Measurements from ENCODE around the gene DRD3. TPM values are rescaled to one million over a fixed set of nuclear protein-coding genes. Genes with fewer than 3 reads are reported as not detected.

DRD3 gene
- total RNA-seq, 1 experiment from 2014 or later, result not detected

- TF ChIP-seq CTCF (conservative IDR thresholded peaks at IDR 0.05; ENCODE audit: low read depth, low read length) (no peak), EZH2 (IDR thresholded peaks at IDR 0.05; ENCODE audit: borderline replicate concordance, low read depth, low read length, poor library complexity, severe bottlenecking) (no peak)
- no TSS peak for BruUV-seq (replicated peaks)
- H3K36me3 ChIP-seq (ENCODE audit: insufficient read depth, low read length, poor library complexity, severe bottlenecking), result no peaks in the 10 kb centered on the region
- ChIA-PET POLR2A (ENCODE audit: low non-redundant PET) (no interaction called here), CTCF (interaction anchor here (0.8 kb wide), 1 partner anchor 74 kb away, joined by 3 read pairs; no protein-coding TSS in a partner anchor)
- intact Hi-C loops (cut with micrococcal nuclease; ENCODE audit: unreplicated experiment), result no loop called here
- peaks cover 11% of the 10 kb centered on the region for H3K4me1 ChIP-seq (ENCODE audit: insufficient read depth, low read length, poor library complexity, severe bottlenecking)
- H3K27me3 ChIP-seq (replicated peaks; ENCODE audit: insufficient read depth, low read depth, low read length, poor library complexity), result no peaks in the 10 kb centered on the region
- no peaks in the 10 kb centered on the region for H3K9me3 ChIP-seq (ENCODE audit: low read depth, low read length, poor library complexity, severe bottlenecking)
- no peak overlapping the region for H3K4me3 ChIP-seq (ENCODE audit: low read depth, low read length, poor library complexity, severe bottlenecking)
- no peak overlapping the region for H3K27ac ChIP-seq (ENCODE audit: low read depth, low read length, poor library complexity, severe bottlenecking)
- DNase-seq (ENCODE audit: low spot score), result no peak
Measured at GRCh38 chr3:114217266-114217665, 38.4 kb upstream of the DRD3 start.

GRCh38 chr3:114216186-114216970 lies 37.5 kb upstream of the DRD3 start:
- intact Hi-C loops (cut with micrococcal nuclease; ENCODE audit: unreplicated experiment), result no loop called here
- POLR2A ChIA-PET (ENCODE audit: low non-redundant PET), result no interaction called here

GRCh38 chr3:114214542-114215341 lies 35.9 kb upstream of the DRD3 start:
- H3K36me3 ChIP-seq (ENCODE audit: insufficient read depth, low read length, poor library complexity, severe bottlenecking), result no peaks in the 10 kb centered on the region
- H3K27ac ChIP-seq (ENCODE audit: low read depth, low read length, poor library complexity, severe bottlenecking), result no peak overlapping the region
- H3K27me3 ChIP-seq (replicated peaks; ENCODE audit: insufficient read depth, low read depth, low read length, poor library complexity), result no peaks in the 10 kb centered on the region
- peak overlapping the region; percentile 36 for H3K4me3 ChIP-seq (ENCODE audit: low read depth, low read length, poor library complexity, severe bottlenecking)
- no peaks in the 10 kb centered on the region for H3K9me3 ChIP-seq (ENCODE audit: low read depth, low read length, poor library complexity, severe bottlenecking)
- TF ChIP-seq EZH2 (IDR thresholded peaks at IDR 0.05; ENCODE audit: borderline replicate concordance, low read depth, low read length, poor library complexity, severe bottlenecking) (no peak), CTCF (conservative IDR thresholded peaks at IDR 0.05; ENCODE audit: low read depth, low read length) (no peak)
- H3K4me1 ChIP-seq (ENCODE audit: insufficient read depth, low read length, poor library complexity, severe bottlenecking), result peaks cover 11% of the 10 kb centered on the region
- no peak for DNase-seq (ENCODE audit: low spot score)
- intact Hi-C loops (cut with micrococcal nuclease; ENCODE audit: unreplicated experiment), result no loop called here
- BruUV-seq (replicated peaks), result no TSS peak
- CTCF ChIA-PET, result no interaction called here
- POLR2A ChIA-PET (ENCODE audit: low non-redundant PET), result interaction anchor here (0.7 kb wide), 1 partner anchor 621 kb away, joined by 3 read pairs; no protein-coding TSS in a partner anchor

More at GRCh38 chr3:114216186-114216970, 37.5 kb upstream of the DRD3 start:
- no peak for TF ChIP-seq EZH2 (IDR thresholded peaks at IDR 0.05; ENCODE audit: borderline replicate concordance, low read depth, low read length, poor library complexity, severe bottlenecking)
- no peak for TF ChIP-seq CTCF (conservative IDR thresholded peaks at IDR 0.05; ENCODE audit: low read depth, low read length)
- CTCF ChIA-PET, result no interaction called here
- Histone ChIP-seq H3K27me3 (replicated peaks; ENCODE audit: insufficient read depth, low read depth, low read length, poor library complexity) (no peaks in the 10 kb centered on the region), H3K4me1 (ENCODE audit: insufficient read depth, low read length, poor library complexity, severe bottlenecking) (peaks cover 11% of the 10 kb centered on the region), H3K36me3 (ENCODE audit: insufficient read depth, low read length, poor library complexity, severe bottlenecking) (no peaks in the 10 kb centered on the region), H3K27ac (ENCODE audit: low read depth, low read length, poor library complexity, severe bottlenecking) (no peak overlapping the region), H3K9me3 (ENCODE audit: low read depth, low read length, poor library complexity, severe bottlenecking) (no peaks in the 10 kb centered on the region), H3K4me3 (ENCODE audit: low read depth, low read length, poor library complexity, severe bottlenecking) (no peak overlapping the region)
- DNase-seq (ENCODE audit: low spot score), result no peak
- BruUV-seq (replicated peaks), result no TSS peak
